Hematopoietic multipotent progenitor cell treated with erythropoietin and hydrocortisone succinate and interleukin-3 and kit ligand, for 15 days (in vitro differentiated cells): Measurements from ENCODE around the gene BTBD9.

Experiments used
- DNase-seq: peaks from one replicate; pipeline ENCODE4 v3.0.0-alpha.2; 2015; ENCODE audit warnings: low spot score

Gene BTBD9

DNA sequence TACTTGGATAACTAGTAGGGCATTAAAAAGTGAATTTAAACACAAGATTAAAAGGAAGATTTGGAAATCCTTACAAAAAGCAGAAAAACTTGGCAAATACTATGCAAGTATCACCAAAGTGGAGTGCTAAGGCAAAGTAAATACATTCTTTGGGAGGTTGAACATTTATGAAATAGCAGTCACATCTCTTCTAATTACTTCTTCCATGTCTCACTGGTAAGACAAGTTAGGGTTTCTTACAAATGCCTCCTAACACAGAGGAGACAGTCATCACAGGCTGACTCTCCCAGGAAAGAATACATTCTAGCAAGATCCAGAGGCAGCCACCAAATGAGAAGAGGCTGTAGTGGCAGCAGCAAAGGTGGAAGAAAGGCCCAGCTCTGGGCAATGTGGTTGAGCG, 298.2 kb downstream of the BTBD9 start:
- no peak for DNase-seq

DNA sequence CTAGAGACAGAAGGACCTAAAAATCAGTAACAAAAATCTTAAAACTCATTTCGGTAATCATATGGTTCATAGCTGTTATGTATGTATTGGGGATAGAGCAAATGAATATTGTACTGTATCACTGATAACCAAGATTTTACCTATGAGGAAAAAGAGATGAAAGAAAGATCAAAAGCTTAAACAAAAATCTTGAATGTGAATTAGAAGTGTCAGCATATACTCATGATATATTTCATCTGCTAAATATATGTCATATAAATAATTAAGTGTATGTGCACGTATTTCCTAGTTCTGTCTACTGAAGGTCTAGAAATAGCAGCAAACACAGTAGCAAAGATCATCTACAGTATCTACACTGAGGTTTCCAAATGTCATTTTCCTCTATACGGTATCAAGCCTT, 299.8 kb downstream of the BTBD9 start:
- no peak for DNase-seq

DNA sequence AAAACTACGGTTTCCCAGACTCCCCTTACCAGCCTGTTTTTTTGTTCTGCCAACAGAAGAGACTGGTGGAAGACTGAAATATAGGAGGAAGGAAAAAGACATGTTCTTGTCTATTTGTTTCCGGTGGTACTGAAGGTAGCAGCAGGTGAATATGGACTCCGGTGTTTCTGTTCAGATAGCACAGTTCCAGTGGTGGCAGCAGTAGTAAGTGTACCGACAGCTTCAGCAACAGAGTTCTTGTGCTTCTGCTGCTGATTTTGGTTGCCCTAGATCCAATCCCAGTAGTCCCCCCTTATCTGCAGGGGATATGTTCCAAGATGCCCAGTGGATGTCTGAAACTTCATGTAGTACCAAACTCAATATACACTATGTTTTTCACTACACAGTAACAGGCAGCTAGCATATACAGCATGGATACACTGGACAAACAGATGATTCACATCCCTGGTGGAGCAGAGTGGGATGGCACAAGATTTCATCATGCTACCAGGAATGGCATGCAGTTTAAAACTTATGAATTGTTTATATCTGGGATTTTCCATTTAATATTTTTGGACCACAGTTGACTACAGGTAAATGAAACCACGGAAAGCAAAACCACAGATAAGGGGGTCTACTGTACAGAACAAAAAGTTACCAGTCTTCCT, 301.8 kb downstream of the BTBD9 start:
- DNase-seq, result no peak

DNA sequence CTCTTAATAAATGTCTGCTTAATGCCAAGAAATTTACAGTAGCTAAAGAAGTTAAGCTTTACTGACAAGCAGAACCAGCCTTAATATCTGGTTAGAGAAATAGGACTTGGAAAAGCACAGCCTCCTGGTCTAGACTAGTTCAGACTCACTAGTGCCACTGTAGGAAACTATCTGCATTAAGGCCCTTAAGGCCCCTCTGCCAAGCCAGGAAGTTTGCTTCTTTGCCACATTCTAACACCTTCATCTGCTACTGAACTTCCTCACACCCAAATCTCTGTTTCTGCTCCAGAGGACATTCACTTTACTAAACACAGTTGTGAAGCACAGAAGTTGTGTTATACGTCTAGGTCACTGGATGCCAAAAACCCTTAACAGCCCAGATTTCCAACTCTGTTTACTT, 302.8 kb downstream of the BTBD9 start:
- DNase-seq, result no peak

DNA sequence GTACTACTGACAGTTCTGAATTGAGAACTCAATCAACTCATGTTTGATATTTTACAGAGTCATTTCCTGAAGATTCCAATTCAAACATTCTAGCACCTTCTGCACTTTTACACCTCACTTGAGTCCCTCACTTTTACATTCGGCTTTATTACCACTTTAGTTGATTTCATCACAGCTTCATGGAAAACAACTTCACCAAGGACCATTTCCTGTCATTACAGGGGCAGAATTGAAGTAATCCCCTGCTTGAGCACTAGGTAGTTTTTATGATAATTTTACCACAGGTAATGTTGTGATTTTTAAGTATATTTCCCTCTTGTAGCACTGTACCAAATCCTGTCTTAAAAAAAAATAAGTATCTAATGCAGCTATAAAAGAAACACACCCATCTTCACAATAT, 312.9 kb downstream of the BTBD9 start:
- DNase-seq, result no peak

DNA sequence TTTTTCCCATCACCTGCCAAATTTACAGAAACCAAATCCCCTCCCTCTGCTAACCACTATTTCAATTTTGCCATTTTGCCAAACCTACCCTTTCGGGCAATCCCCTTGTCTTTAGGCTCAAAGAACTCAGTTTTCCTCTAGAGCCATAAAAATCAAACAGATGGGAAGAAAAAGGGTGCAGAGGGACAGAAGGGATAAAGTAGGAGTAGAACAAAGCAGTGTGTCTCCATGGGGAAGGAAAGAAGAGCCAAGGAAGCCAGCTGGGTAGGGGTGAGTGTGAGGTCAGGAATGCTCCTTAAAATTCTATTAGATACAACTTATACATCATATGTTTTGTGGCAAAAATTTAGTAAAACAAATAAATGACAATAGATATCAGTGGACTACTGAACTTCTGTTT, 316.5 kb downstream of the BTBD9 start:
- no peak for DNase-seq

DNA sequence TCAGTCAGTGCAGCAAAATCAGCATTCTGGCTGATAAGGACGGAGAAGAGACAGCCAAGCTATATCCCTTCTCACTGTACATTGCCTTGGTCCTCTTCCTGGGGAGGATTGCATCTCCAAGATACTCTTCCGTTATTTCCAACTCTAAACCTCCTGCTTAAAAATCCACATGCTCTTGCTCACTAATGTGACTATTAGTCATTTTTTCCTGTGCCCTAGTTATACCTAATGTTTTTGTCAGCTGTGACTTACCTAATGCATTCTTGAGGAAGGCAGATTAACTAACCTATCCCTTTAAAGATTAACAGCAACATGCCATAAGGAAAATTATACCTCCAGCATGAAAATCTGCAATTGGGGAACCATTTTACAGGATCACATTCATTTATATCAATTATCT, 317.6 kb downstream of the BTBD9 start:
- no peak for DNase-seq

DNA sequence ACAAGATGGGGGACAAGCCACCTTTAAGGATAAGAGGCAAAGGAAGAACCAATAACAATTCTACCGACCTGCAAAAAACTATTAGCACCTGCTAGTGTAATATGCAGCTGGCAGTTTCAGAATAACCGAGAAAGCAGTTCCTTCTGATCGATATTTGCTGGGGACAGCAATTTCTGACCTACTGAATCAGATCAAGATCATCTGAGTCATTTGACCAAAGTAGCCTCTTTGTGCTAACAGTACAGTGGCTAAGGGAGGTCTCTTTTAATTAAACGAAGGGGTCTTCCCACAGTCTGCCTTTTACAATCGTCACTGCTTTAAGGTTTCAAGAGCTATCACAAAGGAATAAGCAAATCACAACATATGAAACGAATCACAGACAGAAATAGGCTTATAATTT, 318.9 kb downstream of the BTBD9 start:
- DNase-seq, result no peak

DNA sequence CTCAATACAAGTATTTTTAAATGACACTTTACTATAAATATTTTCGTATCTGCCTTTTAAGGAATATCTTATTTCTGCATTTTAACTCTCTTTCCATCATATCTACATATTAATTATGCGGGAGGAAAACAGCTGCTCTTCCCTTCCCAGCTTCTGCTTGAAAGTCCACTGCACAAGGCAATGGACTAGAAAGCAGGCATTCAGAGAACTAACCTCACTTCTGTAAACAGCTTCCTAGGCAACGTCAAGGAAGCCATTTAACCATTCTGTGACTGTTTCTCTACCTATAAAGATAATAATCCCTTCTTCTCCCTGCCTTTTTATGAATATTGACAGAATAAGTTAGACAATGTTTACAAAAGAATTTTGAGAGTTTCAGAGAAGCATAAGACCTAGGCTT, 319.4 kb downstream of the BTBD9 start:
- DNase-seq, result no peak

DNA sequence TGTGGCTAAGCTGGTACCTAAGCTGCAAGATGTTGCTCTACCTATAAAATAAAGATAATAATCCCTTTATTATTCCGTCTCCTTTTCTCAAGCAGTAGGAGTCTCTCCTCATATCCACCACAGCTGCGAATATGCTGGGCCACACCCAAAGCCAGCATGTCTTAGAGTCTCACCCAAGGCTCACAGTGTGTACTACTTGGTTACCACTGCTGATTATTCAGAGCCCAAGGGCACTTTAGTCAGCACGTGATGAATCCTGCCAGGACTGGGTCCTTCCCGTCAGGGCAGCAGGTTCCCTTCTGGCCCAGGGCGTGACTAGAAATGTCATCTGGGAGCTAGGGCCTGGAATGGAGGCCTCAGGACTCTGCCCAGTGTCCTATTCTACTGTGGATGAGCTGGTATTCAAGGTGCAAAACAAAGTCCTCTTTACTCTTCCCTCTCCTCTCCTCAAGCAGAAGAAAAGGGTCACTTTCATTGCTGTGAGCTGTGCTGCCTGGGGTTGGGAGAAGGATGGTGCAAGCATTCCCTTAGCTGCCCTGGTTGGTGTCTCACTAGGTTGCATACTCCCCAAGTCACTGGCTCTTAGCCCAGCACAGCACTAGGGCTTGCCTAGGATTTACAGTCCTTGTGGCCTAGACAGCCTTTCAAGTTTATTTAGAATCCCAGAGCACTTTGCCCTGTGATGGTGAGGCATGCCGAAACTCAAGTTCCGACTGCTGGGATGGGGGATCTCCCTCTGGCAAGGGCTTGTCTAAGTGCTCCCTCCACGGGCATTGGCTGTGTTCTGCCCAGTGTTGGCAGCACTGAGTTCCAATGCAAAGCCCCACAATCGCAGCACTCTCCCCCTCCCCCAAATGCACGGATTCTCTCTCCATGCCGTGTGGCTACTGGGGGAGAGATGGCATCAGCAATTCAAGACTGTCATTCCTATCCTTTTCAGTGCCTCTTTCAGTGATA, 320.2 kb downstream of the BTBD9 start:
- no peak for DNase-seq

DNA sequence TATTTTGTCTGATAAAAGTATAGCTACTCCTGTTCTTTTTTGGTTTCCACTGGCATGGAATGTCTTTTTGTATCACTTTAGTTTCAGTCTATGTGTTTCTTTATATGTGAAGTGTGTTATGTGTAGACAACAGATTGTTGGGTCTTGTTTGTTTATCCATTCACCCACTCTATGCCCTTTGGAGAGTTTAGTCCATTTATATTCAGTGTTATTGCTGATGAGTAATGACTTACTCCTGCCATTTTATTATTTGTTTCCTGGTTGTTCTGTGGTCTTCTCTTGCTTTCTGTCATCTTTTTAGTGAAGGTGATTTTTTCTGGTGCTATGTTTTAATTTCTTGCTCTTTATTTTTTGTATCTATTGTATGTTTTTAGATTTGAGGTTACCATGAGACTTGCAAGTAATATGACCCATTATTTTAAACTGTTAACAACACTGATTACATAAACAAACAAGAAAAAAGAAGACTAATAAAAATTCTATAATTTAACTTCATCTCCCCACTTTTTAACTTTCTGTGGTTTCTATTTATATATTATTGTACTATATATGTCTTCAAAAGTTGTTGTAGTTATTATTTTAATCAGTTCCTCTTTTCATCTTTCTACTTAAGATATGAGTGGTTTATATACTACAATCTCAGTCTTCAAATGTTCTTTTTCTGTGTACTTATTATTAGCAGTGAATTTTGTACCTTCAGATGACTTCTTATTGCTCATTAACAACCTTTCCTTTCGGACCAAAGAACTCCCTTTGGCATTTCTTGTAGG, 323.4 kb downstream of the BTBD9 start:
- DNase-seq, result no peak

DNA sequence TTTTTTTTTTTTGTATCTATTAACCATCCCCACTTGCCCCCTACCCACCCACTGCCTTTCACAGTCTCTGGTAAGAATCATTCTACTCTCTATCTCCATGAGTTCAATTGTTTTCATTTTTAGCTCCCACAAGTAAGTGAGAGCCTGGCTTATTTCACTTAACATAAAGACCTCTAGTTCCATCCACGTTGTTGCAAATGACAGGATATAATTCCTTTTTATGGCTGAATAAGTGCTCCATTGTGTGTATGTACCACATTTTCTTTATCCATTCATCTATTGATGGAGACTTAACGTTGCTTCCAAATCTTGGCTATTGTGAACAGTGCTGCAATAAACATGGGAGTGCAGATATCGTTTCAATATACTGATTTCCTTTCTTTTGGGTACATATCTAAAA, 328.5 kb downstream of the BTBD9 start:
- no peak for DNase-seq

DNA sequence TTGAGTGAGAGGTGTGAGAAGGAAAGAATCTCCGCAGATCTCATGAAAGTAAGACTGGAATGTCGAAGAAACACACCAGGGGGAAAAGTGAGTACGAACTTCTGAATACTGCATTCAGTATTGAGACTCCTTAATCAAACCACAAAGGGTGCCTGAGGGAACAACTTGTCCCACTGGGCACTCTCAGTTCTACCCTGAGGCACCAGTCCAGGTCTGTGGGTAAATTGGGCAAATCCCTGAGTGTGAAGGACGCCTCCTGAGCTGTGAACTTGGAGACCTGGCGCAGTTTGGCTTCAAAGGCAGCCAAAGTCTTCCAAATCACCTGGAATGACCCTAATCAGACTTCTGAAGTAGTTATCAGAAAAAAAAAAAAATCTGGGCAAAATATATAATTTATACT, 329.7 kb downstream of the BTBD9 start:
- DNase-seq, result no peak

DNA sequence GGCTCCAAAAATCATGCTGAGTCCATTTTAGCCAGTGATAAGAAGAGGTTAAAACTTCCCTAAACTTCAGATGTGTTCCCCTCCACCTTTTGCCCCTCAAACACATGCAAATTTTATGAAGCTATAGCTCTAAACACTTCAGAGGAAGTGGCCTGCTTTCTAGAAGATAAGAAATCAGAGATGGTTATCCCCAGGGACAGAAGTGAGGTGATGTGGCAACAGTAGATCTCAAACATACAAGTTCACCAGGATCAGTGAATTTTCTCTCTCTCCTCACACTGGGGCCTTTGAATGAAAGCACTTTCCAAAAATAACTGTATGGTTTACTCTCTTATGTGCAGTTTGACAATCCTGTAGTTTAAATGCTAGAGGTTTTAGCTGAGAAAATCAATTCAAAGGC, 332.0 kb downstream of the BTBD9 start:
- DNase-seq, result no peak

DNA sequence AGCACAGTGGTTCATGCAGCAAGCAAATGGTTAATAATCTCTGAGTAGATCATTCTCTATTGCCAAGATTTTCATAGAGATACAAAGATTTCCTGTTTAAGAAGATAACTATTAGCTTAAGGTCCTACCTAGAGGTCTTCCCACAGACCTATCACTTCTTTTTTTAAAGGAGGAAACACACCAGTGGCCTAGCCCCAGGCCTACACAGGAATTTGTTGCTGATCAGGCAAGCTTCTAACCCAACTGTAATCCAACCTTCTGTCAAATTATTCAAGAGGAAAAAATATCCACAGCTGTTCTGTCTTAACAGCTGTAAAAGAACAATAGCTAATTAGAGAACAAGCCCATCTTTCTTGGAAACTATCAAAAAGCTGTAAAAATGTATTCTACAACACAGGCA, 332.8 kb downstream of the BTBD9 start:
- no peak for DNase-seq

DNA sequence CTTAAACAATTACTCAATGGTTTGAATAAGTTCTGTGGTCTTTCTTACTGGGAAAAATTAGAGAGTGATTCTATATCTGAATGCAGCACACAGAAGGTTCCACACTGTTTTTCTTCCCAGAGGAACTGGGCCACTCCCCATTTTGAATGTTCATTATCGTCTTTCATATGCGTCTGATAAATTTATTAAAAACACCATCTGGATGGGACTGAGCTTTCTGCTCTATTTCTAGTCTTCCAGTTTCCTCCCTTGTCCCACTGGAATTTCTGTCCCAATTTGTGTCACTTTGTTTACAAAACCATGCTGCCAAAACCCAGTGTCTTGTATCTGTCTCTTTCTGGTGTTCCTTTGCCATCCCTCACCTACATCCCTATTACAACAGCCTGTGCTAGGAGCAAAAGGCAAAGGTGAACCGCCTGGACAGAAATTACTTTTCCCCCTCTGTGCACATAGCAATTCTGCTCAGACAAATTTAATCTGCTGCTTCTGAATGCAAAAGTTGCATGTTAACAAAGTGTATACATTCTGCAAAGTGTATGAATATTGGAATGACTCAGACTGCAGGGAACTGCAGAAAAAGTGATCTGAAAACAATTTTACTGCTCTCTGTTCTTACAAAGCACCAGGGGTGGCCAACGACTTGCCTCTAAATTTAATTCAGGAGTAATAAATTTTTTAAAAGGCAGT, 333.6 kb downstream of the BTBD9 start:
- DNase-seq, result no peak

DNA sequence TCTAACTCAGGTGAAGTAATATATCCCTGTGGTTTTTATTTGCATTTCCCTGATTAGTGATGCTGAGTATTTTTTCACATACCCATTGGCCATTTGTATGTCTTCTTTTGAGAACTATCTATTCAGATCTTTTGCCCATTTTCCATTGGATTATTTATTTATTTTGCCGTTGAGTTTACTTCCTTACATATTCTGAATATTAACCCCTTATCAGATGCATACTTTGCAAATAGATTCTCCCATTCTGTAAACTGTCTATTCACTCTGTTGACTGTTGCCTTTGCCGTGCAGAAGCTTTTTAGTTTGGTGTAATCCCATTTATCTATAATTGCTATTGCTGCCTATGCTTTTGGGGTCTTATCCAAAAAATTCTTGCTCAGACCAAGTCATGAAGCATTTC, 336.9 kb downstream of the BTBD9 start:
- DNase-seq, result no peak

DNA sequence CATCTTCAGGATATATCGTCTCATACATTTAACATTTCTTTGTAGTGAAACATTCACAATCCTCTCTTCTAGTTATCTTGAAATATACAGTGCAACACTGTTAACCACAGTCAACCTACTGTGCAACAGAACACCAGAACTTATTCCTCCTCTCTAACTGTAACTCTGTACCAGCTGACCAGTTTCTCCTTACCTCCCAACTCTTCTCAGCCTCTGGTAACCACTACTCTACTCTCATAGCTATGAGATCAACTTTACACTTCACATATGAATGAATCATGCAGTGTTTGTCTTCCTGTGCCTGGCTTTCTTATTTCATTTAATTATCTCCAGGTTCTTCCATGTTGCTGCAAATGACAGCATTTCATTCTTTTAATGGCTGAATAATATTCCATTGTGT, 337.6 kb downstream of the BTBD9 start:
- no peak for DNase-seq

DNA sequence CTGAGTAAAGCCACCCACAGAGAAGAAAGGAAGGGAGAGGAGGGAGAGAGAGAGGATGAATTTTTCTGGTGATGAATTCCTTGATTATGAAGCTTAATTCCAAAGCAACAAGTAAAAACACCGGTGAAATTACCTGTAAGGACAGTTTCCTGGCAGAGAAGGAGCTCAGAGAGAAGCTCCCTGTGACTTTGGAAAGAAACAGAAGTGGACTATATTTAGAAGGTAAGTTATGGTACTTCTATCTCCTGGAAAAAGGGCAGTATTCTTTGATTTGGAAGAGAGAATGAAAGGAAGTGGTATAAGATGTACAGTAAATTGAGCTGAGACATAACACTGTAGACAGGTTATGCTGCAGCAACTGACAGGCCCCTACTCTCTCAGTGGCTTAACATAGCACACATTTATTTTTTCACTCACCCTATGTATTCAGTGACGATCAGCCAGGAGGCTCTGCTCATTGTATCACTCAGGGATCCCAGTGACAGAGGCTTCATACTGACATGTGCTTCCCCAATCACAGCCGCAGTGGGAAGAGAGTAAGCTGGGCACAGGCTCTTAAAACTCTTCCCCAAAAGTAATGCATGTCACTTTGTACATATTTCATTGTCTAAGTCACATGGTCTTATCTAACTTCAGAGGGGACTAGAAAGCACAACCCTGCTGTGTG, 349.5 kb downstream of the BTBD9 start:
- DNase-seq, result no peak

DNA sequence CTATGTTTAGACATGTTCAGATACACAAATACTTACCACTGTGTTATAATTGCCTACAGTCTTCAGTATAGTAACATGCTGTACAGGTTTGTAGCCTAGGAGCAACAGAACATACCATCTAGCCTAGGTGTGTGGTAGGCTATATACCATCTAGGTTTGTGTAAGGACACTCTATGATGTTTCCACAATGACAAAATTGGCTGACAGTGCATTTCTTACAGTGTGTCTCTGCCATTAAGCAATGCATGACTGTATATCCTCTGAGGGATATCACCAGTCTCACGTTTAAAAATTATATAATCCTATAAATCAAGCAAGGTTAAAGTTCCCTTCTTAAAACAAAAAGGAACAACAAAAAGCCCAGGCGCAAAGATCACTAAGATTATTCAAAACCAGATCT, 352.2 kb downstream of the BTBD9 start:
- DNase-seq, result no peak

DNA sequence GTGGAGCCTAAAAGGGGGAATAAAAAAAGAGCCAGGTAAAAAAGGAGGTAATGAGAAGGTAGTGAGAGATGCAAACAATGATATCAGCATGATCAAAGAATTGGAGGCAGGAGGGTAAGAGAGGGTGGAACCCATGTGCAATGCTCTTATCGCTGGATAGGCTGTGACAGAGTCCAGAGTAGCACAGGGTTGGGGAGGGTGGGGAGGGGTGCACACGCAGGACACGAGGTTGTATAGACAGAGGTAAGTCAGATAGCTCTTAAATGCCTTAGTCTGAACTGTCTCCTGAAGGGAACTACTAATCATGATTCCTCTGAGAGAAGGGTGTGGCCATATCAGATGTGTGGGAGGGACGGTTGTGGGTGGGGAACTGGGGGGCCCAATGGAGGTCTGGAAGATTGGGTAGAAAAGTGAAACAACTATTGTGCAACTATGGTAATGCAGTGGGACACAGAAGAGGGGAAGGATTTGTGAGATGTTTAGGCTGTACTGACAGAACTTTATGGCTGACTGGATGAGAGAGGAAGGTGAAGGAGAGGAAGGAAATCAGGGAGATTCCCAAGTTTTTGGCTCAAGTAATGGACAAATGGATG, 354.8 kb downstream of the BTBD9 start:
- no peak for DNase-seq
